CD4-positive, alpha-beta T cell treated with Interleukin-6 for 4 hours (primary cell): ENCODE results near the gene ADAM30.

ENCODE experiments used
- DNase-seq: peaks from one replicate; pipeline ENCODE4 v3.0.0-alpha.2; 2020; ENCODE audit warnings: mixed read lengths

The ADAM30 gene

DNA sequence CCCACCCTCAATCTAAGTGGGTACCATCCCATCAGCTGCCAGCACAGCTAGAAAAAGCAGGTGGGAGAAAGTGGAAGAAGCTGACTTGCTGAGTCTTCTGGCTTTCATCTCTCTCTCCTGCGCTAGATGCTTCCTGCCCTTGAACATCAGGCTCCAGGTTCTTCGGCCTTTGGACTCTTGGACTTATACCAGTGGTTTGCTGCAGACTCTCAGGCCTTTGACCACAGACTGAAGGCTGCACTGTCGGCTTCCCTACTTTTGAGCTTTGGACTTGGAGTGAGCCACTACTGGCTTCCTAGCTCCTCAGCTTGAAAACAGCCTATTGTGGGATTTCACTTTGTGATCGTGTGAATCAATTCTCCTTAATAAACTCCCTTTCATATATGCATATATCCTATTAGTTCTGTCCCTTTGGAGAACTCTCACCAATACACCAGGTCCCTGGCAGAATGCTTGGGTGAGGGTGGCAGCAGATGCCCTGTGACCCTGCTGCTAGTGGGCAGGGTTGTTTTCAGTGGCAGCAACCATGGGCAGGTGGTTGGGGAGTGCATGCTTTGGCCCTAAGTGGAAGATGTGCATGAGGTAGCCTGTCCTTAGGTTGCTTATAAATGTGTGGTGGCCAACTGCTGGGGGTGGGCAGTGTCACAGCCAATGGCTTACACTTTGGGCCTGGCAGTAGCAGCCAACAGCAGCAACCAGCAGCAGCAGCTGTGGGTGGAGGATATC lies 10.8 kb upstream of the ADAM30 start:
- no peak for DNase-seq

DNA sequence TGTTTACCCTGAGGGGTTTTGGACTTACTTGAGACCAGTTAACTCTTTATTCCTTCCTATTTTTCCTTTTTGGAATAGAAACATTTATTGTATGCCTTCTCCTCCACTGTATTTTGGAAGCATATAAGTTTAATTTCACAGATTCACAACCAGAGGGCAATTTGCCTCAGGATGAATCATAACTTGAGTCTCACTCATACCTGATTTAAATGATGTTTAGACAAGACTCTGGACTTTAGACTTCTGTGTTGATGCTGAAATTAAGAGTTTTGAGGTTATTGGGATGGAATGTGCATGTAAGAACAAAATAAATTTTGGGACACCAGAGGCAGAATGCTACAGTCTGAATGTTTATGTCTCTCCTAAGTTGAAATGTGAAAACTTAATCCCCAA lies 7.1 kb upstream of the ADAM30 start:
- DNase-seq = no peak

DNA sequence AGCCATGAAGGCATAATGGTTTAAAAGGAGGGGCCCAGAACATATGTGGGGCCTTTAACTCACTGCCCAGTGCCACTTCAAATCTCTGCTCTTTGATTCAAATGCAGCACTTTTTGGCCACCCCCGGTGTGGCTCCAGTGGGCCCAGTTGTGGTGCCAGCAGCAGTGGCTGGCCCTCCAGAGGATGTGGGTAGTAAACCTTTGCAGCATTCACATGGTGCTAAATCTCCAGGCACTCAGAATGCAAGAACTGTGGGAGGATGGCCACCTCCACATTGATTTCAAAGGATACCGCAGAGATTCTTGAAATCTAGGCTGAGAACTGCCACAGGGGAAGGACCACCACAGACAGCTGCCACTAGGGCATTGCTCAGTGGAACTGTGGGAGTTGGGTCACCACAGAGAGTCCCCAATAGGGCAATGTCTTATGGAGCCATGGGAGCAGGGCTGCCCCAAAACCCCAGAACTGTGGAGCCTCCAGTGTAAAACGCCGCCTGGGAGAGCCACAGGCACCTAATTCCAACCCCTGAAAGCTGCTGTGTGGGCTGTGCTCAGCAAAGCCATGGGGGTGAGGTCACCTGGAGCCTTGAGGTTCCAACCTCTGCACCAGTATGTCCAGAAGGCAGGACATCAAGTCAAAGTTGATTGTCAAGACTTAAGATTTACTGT lies 6.6 kb upstream of the ADAM30 start:
- no peak for DNase-seq

DNA sequence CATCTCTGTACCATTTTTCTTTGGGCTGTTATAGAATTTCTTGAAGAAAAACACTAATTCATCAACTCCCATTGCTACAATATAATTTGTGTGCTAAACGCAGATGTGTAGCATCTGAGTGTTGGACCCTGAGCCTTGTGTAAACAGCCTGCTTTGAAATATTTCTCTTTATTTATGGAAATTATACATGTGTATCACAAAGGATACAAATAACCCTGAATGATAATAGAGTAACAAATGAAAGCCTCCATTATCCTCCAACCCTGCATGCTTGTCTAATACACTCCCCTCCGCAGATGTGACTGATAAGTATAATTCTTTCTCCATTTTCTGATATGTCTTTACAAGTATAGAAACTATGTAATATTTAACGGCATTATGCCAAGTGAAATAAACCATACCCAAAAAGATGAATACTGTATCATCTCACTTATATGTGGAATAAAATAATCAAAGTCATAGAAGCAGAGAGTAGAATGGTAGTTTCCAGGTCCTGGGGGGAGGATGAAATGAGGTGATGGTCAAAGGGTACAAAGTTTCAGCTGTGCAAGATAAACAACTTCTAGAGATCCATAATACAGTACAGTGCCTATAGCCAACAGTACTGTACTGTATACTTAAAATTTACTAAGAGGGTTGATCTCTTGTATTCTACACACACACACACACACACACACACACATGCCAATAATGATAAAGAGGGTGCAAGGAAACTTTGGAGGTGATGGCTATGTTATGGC lies 2.8 kb upstream of the ADAM30 start:
- DNase-seq = no peak

DNA sequence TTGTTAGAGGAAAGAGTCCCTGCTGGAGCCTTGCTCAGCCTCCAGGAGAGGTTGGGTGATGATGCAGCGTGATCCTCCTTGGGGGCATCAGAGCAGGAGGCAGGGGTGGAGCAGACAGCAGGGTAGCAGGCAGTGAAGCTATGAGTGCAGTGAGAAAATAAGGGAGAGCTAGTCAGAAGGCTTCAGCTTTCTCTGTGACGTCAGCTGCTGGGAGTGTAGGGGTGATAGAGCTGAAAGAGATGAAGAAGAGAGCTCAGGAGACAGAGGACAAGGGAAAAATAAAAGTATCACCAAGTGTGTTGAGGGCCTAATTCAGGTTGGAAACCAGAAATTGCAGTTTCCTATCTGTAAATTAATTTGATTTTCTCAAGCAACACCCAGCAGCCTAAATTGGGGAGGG lies 2.2 kb upstream of the ADAM30 start:
- no peak for DNase-seq

DNA sequence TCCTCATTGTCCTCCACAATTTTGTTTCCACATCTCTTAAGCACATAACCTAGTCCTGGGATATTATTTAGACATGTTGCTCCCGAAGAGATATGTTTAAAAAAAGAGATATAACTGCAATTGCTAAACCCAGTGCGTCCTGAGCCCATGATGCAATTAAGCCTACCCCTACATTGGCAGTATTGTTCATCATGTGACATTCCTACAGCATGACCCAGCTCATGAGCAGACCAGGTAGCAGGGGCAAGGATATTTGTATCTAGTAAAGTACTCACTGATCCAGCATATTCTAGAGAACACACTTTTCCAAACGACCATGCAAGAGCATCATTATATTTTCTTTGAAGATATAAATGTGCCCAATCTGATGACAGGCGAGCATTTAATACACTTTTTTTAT lies 1.2 kb downstream of the ADAM30 start:
- DNase-seq = no peak

DNA sequence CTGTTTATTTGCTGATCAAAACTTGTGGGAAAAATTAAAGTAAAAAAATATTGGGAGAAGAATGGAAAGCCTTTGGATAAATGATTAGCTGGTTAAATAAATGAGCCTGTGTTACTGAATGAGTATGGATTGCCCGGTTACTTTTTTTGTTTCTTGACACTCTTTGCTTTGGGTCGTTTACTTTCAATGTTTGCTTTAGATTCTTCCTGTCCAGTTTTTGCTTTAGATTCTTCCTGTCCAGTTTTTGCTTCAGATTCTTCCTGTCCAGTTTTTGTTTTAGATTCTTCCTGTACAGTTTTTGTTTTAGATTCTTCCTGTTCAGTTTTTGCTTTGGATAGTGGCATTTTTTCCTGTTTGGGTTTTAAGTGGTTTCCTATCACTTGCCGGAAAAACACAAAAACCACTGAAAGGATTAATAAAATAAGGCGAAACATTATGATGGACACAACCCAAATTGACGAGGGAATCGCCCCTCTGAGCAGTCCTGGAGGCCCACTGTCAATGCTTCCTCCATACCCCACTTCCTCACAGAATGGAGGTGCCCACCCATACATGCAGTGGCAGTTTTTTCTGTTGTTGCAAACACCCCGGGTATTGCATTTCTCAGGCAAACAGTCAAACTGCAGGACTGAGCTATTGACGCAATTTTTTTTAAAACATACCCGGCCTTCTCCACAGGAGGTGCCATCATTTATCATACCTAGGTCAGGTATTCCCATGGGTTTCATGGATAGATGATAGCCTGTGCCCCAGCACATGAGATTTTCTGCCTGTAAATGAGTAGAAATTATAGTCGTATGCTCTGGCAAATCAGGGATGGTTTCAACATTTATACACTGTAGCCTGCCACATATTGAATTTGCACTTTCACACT lies 2.3 kb downstream of the ADAM30 start:
- DNase-seq = no peak

DNA sequence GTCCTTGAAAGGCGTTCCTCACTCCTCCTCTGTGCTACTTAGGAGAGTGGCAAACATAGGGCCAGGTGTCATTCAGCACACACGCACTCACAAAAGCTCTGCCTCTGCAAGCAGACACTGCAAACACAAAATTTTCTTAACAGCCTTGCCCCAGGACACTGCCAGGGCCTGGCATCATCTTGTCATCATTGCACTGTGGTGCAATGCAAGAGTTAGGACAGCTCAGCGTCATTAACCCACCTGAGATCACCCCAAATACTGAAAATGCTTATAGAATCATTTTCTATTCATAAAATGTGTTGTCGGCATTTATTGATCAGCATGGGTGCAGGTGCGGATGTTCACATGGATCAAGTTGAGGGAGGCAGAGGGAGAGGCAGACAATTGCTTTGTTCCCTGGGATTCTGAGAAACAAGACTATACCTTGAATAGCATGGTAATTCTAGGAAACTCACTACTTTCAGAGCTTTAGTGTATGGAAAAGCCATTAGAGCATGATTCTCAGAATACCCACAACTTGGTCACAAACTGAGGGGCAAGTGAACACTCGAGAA lies 3.0 kb downstream of the ADAM30 start:
- DNase-seq = no peak

DNA sequence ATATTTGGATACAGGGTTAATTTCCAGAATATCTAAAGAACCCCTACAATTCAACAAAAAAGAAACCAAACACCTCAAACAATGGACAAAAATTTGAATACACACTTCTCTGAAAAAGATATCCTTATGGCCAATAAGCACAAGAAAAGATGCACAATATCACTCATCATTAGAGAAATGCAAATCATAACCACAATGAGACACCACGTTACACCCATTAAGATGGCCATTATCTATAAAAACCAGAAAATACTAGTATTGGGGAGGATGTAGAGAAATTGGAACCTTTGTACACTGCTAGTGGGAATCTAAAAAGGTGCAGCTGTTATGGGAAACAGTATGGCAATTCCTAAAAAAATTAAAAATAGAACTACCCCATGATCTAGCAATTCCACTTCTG lies 4.9 kb downstream of the ADAM30 start:
- DNase-seq = no peak

DNA sequence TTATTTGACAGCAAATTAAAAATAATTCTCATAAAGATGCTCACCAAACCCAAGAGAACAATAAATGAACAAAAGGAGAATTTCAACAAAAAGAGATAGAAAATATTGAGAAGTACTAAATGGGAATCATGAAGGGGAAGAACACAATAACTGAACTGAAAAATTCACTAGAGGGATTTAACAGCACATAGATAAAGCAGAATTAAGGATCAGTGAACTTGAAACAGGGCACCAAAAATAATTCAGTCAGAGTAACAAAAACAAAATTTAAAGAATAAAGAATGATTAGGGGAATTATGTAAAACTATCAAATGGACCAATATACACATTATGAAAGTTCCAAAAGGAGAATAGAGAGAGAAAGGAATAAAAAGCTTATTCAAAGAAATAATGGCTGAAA lies 7.8 kb downstream of the ADAM30 start:
- no peak for DNase-seq

DNA sequence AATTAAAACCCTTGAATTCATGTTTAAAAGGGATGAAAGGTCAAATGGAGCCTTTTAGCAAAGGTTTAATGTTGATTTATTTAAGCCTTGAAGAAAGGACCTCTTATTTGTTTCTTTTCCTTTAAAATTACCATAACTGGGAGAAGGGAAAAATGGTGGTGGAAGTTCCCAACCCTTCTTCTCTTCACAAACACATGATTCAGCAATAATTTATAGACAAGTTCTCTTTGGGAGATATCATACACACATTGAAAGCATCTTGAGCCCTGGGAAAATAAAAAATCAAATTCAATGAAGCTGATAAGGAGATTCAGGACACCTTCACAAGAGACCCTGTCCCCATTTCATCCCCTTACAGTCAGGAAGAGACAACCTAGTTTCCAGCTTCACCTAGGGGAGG lies 8.9 kb downstream of the ADAM30 start:
- DNase-seq = no peak

DNA sequence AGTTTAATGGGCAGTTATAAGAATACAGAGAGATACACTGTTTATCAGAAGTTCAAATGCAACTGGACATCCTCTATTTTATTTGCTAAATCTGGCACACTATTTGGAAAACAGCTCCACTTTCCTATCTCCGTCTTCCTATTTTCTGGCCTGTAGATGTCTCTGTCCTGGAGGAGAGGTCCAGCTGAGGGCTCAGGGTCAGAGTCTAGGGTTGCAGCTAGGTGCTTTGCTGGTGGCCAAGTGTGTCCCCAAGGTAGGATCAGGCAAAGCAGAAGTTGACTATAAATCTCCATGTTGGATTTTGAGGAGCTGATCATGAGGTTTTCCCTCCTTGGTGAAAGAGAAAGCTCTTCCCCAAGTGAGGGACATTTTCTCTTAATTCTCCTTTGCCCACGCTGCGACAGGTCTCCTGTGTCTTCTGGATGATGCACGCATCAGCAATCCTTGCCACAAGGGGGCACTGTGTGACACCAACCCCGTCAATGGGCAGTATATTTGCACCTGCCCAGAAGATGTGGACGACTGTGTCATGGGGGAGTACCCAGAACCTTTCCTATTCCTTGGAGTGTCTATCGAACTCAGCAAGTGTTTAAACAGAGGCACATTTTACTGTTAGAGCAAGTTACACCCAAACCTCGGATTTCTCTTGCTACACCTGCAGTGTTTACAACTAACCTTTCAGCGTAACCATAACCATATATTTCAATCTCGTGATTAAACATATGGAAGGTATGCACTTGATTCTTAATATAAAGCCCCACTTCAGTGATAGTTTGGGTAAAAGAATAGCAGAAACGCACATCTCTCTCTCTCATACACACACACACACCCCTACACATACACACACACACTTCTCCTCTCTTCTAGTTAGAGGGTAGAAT lies 10.2 kb downstream of the ADAM30 start:
- DNase-seq = peak; percentile 64

DNA sequence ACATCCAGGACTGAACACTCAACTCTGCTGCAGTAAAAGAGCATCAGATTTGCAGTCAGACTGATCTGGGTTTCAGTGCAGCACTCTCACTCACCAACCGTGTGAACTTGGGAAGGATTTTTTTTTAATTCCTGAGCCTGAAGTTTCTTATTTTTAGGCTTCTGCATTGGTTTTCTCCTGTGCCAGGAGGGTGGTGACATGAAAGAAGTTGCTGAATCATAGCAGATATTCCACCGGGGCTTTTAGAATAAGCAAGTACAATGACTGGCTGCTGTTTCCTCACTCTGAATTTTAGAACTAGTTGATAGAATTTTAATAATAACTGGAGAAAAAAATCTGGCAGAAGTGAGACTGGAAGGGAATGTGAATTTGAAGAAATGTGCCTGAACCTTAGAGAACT lies 11.6 kb downstream of the ADAM30 start:
- DNase-seq = no peak

DNA sequence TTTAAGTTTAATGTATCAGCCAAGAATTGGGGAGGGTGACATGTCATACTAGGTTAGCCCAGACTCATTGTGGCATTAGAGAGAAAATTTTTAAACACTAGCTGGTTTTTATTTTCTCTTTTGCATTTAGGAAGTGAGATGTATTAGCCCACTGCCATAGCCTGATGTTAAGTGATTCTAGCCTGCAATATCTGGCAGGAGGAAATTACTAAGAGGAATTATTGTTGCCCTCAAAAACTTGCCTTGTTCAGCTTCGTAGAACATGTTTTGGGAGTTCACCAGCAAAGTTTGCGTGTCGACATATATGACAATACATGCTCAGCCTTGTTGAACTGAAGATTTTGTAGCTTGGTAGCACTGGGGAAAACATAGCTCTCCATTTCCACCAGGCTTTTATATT lies 12.5 kb downstream of the ADAM30 start:
- DNase-seq = no peak

DNA sequence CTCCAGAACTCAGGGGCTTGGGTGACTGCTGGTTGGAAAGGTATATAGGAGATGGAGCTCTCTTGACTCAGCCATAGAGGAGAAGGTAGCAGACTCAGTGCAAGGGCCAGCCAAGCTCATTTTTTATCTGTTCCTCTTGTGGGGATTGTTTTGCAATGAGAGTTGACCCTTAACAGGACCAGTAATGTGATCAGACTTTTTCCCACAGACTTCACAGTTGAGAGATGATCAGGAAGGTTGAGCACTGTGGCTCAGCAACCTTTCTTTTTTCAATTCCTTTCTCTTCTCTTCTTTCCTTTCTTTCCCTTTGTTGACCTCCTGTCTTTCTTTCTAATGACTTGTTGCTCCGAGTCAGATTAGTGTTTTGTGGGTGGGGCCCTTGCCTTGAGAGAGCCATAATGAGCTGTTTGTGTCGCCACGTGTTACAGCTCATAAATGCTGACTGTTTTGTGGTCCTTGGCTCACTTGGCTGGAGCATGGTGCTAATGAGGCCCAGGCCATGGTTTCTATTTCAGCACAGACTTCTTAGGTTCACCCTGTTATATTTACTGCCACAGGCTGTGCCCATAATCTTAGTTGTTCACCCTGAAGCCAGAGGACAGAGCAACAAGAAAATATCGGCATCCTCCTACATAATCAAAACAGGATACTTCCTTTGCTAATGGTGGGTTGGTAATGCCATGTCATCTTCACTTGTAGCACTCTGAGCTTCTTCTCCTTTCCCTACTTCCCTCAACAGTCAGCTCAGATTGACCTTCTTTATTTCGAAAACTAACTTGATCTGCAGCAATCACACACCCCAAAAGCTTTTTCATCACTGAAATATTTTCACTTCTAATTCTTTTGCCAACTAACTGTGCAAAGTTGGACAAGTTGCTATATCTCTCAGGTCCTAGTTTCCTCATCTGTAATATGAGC lies 13.9 kb downstream of the ADAM30 start:
- DNase-seq = no peak

DNA sequence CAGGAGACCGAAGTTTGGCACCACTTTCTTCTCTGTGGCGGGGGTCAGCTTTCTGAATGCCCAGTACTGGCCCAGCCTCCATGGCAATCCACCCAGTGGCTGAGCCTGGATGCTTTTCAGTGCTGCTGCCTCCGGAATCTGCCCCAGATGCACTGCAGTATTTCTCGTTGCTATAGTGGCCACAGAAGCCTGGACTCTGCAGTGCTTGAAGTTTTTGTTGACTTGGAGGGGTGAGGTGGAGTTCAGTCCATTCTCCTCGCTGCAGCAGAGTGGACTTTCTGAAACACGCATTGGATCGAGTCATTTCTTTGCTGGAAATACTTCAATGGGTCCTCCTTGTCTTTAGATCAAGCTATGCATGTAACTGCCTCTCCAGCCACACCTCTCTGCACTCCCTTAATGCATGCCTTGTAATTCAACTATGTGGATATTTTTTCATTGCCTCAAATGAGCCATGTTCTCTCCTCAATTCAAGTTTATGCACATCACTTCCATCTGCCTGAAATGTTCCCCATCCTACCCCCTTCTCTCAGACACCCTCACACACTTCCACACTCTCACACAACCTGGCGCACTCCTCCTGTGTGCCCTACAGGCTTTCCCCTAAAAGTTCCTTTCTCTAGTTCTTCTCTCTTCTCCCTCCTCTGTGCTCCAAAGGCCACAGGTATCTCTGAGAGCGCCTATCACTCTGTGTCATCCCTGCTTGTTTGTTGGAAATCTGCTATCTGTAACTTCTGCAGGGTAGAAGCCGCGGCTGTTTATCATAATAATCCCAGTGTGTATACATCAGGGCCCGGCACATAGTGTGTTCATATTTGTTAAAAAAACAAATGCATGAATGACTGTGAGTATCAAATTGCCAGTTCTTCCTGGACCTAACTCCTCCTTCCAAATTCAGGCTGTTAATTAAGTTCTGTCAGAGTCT lies 16.5 kb downstream of the ADAM30 start:
- no peak for DNase-seq

DNA sequence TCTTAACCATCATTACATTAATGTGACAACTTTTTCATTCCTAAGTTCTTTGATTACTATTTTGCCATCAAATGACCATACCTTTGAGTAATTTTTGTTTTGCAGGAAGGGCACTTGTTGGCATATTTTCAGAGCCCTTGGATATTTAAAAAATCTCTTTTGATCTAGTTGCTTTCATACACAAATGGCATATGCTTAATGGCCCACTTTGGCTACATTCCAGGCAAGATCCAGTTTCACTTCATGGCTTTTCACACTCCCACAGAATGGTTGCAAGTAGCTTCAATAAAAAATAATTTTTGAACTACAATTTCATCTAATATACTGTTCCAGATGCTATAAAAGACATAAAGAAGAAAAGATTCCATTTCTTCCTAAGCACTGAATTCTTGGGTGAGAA lies 18.1 kb downstream of the ADAM30 start:
- DNase-seq = no peak

DNA sequence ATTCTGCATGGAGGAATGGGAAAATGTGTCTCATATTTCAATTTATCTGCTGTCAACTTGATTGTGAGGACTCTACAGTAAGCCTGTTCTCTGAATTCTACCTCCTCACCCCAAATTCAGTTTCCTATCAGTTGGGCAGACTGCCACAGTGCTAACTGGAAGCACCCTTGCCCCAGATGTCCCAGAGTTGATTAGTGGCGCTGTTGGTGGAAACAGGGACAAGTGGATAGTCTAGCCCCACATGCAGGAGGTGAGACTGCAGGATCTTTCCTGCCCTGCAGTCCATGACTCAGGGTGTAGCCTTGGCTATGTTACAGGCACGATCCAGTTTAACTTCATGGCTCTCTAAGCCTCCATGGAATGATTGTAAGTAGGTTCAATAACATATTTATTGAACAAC lies 22.1 kb downstream of the ADAM30 start:
- DNase-seq = no peak
